ENCODE results near the gene GLRA2. TPM values are rescaled to one million over a fixed set of nuclear protein-coding genes. Genes with fewer than 3 reads are reported as not detected.

Gene GLRA2
- total and polyA plus RNA-seq, 3 donors from 2014 or later, result 0.31 TPM; not detected in 2

DNA sequence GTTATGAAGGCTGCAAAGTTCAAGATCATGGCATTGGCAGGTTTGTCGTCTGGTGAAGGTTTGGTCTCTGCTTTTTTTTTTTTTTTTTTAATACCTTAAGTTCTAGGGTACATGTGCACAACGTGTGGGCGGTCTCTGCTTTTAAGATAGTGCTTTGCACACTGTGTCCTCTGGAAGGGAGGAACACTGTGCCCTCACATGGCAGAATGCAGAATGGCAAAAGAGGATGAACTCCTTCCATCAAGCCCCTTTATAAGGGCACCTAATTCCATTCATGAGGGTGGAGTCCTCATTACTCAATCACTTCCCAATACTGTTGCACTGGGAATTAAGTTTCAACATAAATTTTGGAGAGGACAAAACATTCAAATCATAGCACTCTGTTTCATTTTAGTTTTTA, 101.4 kb downstream of the GLRA2 start:
- Histone ChIP-seq H3K36me3 (ENCODE audit: low read depth, missing control alignments) (no peaks in the 10 kb centered on the region), H3K4me1 (no peaks in the 10 kb centered on the region), H3K9me3 (no peaks in the 10 kb centered on the region), H3K27ac (no peak overlapping the region), H3K27me3 (no peaks in the 10 kb centered on the region), H3K4me3 (no peak overlapping the region)
- intact Hi-C loops (cut with DNase I; ENCODE audit: low total_unique reads), result no loop called here
- DNase-seq, result no peak
- 57 to 62% methylated on average over 3 of the region's 3 CpGs for WGBS, 2 donors
- TF ChIP-seq, protein P1, sequence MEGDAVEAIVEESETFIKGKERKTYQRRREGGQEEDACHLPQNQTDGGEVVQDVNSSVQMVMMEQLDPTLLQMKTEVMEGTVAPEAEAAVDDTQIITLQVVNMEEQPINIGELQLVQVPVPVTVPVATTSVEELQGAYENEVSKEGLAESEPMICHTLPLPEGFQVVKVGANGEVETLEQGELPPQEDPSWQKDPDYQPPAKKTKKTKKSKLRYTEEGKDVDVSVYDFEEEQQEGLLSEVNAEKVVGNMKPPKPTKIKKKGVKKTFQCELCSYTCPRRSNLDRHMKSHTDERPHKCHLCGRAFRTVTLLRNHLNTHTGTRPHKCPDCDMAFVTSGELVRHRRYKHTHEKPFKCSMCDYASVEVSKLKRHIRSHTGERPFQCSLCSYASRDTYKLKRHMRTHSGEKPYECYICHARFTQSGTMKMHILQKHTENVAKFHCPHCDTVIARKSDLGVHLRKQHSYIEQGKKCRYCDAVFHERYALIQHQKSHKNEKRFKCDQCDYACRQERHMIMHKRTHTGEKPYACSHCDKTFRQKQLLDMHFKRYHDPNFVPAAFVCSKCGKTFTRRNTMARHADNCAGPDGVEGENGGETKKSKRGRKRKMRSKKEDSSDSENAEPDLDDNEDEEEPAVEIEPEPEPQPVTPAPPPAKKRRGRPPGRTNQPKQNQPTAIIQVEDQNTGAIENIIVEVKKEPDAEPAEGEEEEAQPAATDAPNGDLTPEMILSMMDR (IDR thresholded peaks at IDR 0.05), result no peak
- no peak for TF ChIP-seq POLR2A (IDR thresholded peaks at IDR 0.05)

DNA sequence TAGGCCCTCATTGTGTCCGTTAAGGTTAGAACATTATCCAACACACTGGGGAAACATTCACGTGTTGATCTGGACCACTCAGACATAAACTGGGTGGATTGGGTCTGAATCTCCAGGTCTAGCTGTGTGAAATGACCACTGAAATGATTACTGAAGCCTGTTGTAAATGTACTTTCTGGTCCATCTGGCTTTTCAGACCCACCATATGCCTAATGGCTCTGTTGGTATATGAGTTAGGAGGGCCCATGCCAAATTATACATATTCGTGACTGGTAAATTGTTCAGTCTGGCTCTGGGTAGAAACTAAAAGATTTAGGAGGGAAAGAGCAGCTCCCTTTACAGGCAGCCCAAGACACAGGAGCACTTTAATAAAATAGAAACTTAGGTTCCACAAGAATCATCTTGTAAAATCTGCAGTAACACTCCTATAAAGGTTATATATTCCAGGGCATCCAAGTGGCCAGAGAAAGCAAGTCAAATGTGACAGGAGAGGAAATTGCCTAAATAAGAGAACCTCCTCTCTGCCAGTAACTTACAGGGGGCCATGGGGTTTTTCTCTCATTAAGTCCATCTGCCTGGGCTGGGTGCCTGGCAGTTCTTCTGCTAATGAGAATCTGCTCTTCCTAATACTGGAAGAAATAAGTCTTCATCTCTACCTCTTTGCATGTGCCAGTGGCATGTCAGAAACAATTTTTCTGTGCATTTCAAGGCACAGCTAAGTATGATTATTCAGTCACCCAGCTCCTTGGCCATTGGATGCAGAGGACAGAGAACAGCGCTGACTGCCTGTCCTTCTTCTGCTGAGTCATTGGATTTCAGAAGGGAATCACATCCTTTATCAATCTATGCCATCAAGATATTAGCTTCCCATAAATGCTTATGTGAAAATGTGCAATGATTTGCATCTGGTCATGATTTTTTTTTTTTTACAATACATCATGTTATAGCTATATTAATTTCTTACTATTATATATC, 112.6 kb downstream of the GLRA2 start:
- TF ChIP-seq POLR2A (IDR thresholded peaks at IDR 0.05), result no peak
- TF ChIP-seq, protein P1 (IDR thresholded peaks at IDR 0.05), result no peak
- no peaks in the 10 kb centered on the region for H3K4me1 ChIP-seq
- no peaks in the 10 kb centered on the region for H3K9me3 ChIP-seq
- no peaks in the 10 kb centered on the region for H3K36me3 ChIP-seq (ENCODE audit: low read depth, missing control alignments)
- WGBS, 2 donors, result 74 to 83% methylated on average over 4 of the region's 4 CpGs
- no peaks in the 10 kb centered on the region for H3K27me3 ChIP-seq
- no peak overlapping the region for H3K27ac ChIP-seq
- no peak for DNase-seq
- intact Hi-C loops (cut with DNase I; ENCODE audit: low total_unique reads), result no loop called here
- H3K4me3 ChIP-seq, result no peak overlapping the region

DNA sequence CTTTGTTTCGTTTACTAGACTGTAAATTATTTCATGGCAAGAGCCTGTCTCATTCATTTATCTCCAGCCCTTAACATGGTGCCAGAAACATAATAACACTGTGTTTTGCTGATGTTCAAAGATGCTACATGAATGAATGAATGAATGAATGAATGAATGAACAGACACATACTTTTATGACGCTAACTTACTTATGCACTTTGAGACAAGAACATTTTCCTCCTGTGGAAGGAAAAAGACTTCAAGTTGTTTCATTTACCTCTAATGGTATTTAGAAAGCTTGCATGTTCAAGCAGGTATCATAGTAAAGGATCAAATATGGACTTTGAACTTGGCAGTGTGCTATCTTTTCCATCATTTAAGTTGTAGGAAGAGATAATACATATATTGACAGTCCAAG, 131.6 kb downstream of the GLRA2 start:
- no peaks in the 10 kb centered on the region for H3K36me3 ChIP-seq (ENCODE audit: low read depth, missing control alignments)
- H3K27ac ChIP-seq, result no peak overlapping the region
- 85 to 86% methylated on average over 2 of the region's 2 CpGs for WGBS, 2 donors
- H3K27me3 ChIP-seq, result no peaks in the 10 kb centered on the region
- DNase-seq, result no peak
- intact Hi-C loops (cut with DNase I; ENCODE audit: low total_unique reads), result no loop called here
- H3K9me3 ChIP-seq, result no peaks in the 10 kb centered on the region
- no peaks in the 10 kb centered on the region for H3K4me1 ChIP-seq
- TF ChIP-seq POLR2A (IDR thresholded peaks at IDR 0.05), result no peak
- TF ChIP-seq, protein P1 (IDR thresholded peaks at IDR 0.05), result no peak
- H3K4me3 ChIP-seq, result no peak overlapping the region

DNA sequence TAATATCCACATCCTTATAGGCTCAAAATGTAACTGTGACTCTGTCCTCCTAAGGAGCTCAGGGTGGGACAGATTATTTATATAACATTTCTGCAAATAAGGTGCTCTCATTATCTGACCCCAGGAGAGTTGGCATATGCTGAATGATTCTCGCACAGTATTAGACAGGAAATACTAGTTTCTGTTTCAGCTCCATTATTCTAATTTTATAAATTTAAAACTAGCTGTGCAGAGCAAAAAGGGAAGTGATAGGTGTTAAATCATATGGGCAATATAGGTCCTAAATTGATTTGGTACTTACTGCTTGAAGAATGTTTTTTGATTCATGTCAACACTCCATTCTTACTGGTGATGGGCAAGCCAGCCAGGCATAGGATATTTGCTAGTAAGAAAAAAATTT, 141.5 kb downstream of the GLRA2 start:
- Histone ChIP-seq H3K36me3 (ENCODE audit: low read depth, missing control alignments) (no peaks in the 10 kb centered on the region), H3K4me1 (no peaks in the 10 kb centered on the region), H3K27ac (no peak overlapping the region), H3K4me3 (no peak overlapping the region), H3K27me3 (no peaks in the 10 kb centered on the region), H3K9me3 (no peaks in the 10 kb centered on the region)
- no peak for TF ChIP-seq POLR2A (IDR thresholded peaks at IDR 0.05)
- TF ChIP-seq, protein P1 (IDR thresholded peaks at IDR 0.05), result no peak
- intact Hi-C loops (cut with DNase I; ENCODE audit: low total_unique reads), result no loop called here
- 89% methylated on average over 1 of the region's 1 CpG for WGBS, 2 donors
- DNase-seq, result no peak
